ENCODE results near the gene DCTN2. TPM values are rescaled to one million over a fixed set of nuclear protein-coding genes. Genes with fewer than 3 reads are reported as not detected.

Gene DCTN2
- polyA plus RNA-seq, 2 of the 4 experiments (the other 2 are of a cell fraction), result 169 to 211 TPM

DNA sequence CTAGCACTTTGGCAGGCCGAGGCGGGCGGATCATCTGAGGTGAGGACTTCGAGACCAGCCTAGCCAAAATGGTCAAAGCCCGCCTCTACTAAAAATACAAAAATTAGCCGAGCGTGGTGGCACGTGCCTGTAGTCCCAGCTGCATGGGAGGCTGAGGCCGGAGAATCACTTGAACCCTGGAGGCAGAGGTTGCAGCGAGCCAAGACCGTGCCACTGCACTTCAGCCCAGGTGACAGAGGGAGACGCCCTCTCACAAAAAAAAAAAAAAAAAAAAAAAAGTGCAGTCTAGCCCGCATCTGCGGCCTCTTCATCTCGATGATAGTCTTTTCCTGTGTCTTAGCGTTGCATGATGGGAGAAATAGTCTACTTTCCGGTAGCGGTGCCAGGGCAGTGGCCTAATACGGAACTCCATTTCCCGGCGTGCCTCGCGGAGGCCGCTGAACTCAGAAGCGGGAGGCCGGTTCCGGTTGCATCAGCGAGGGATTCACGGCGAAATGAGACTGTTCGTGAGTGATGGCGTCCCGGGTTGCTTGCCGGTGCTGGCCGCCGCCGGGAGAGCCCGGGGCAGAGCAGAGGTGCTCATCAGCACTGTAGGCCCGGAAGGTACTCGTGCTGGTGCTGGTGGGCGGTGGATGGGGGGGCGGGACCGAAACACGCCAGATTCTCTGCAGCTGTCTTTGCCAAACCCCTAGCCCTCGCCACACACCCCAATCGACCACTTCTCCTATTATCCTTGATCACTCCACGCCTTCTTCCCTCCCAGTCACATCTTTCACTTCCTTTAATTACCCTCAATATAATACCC lies 59.2 kb downstream of the DCTN2 start, which contains the start of gene MARS1:
Gene MARS1 (plus strand): TSS at position 472 of the 805 bp plus-strand sequence. CDS start 23 bp downstream, at position 495.
- ATAC-seq (peak; percentile 98), DNase-seq (ENCODE audit: low read depth in 1 of 2, low spot score in 1 of 2) (peak; percentile 94 to 98), FAIRE-seq (no peak)
- TF ChIP-seq CEBPB (IDR thresholded peaks at IDR 0.05), result peak in 1 of 2 experiments; percentile 81; a peak in 2 of 4 replicates
- peak; percentile 50; the same call in 1 of the 2 replicates for TF ChIP-seq PHF8 (IDR thresholded peaks at IDR 0.05; ENCODE audit: borderline replicate concordance, low read depth)
- peak; percentile 73 to 91; a peak in 3 of 5 replicates for TF ChIP-seq JUN (IDR thresholded peaks at IDR 0.05)
- no peak for TF ChIP-seq EP300 (IDR thresholded peaks at IDR 0.05)
- TF ChIP-seq BHLHE40 (IDR thresholded peaks at IDR 0.05; ENCODE audit: low read depth, low read length), result 0 out of 2 replicates have a peak, but pooled peaks have one; percentile 9
- TF ChIP-seq, protein P1, sequence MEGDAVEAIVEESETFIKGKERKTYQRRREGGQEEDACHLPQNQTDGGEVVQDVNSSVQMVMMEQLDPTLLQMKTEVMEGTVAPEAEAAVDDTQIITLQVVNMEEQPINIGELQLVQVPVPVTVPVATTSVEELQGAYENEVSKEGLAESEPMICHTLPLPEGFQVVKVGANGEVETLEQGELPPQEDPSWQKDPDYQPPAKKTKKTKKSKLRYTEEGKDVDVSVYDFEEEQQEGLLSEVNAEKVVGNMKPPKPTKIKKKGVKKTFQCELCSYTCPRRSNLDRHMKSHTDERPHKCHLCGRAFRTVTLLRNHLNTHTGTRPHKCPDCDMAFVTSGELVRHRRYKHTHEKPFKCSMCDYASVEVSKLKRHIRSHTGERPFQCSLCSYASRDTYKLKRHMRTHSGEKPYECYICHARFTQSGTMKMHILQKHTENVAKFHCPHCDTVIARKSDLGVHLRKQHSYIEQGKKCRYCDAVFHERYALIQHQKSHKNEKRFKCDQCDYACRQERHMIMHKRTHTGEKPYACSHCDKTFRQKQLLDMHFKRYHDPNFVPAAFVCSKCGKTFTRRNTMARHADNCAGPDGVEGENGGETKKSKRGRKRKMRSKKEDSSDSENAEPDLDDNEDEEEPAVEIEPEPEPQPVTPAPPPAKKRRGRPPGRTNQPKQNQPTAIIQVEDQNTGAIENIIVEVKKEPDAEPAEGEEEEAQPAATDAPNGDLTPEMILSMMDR (IDR thresholded peaks at IDR 0.05), result peak; percentile 45
- TF ChIP-seq CBX8 (IDR thresholded peaks at IDR 0.05), result no peak
- TF ChIP-seq POLR2A (IDR thresholded peaks at IDR 0.05; ENCODE audit: low read length), result peak; percentile 76
- TF ChIP-seq MAFK (IDR thresholded peaks at IDR 0.05; ENCODE audit: partially characterized antibody), result no peak
- TF ChIP-seq, protein P2, sequence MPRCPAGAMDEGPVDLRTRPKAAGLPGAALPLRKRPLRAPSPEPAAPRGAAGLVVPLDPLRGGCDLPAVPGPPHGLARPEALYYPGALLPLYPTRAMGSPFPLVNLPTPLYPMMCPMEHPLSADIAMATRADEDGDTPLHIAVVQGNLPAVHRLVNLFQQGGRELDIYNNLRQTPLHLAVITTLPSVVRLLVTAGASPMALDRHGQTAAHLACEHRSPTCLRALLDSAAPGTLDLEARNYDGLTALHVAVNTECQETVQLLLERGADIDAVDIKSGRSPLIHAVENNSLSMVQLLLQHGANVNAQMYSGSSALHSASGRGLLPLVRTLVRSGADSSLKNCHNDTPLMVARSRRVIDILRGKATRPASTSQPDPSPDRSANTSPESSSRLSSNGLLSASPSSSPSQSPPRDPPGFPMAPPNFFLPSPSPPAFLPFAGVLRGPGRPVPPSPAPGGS (IDR thresholded peaks at IDR 0.05), result peak; percentile 87
- TF ChIP-seq, protein P3, sequence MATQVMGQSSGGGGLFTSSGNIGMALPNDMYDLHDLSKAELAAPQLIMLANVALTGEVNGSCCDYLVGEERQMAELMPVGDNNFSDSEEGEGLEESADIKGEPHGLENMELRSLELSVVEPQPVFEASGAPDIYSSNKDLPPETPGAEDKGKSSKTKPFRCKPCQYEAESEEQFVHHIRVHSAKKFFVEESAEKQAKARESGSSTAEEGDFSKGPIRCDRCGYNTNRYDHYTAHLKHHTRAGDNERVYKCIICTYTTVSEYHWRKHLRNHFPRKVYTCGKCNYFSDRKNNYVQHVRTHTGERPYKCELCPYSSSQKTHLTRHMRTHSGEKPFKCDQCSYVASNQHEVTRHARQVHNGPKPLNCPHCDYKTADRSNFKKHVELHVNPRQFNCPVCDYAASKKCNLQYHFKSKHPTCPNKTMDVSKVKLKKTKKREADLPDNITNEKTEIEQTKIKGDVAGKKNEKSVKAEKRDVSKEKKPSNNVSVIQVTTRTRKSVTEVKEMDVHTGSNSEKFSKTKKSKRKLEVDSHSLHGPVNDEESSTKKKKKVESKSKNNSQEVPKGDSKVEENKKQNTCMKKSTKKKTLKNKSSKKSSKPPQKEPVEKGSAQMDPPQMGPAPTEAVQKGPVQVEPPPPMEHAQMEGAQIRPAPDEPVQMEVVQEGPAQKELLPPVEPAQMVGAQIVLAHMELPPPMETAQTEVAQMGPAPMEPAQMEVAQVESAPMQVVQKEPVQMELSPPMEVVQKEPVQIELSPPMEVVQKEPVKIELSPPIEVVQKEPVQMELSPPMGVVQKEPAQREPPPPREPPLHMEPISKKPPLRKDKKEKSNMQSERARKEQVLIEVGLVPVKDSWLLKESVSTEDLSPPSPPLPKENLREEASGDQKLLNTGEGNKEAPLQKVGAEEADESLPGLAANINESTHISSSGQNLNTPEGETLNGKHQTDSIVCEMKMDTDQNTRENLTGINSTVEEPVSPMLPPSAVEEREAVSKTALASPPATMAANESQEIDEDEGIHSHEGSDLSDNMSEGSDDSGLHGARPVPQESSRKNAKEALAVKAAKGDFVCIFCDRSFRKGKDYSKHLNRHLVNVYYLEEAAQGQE (IDR thresholded peaks at IDR 0.05), result no peak
- TF ChIP-seq, protein P4, sequence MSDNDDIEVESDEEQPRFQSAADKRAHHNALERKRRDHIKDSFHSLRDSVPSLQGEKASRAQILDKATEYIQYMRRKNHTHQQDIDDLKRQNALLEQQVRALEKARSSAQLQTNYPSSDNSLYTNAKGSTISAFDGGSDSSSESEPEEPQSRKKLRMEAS (IDR thresholded peaks at IDR 0.05), result peak; percentile 84
- no peak for TF ChIP-seq NR3C1 (IDR thresholded peaks at IDR 0.05)
- ChIA-PET POLR2A (interaction anchor here (0.6 to 0.7 kb wide), 3 partner anchors 22 to 219 kb away, joined by 3 to 6 read pairs (median 3); no protein-coding TSS in a partner anchor), CTCF (interaction anchor here (1.0 to 19.9 kb wide), 6 partner anchors 11 to 29 kb away, joined by 3 to 240 read pairs (median 6); partner anchors contain the start of gene GLI1)
- 9% methylated on average over 47 of the region's 47 CpGs for WGBS (ENCODE audit: missing lambda C conversion rate)
- Histone ChIP-seq H3K4me2 (peak within 1 kb of the TSS; percentile 95), H3K27ac (peak within 1 kb of the TSS; percentile 94 to 99), H3K4me3 (peak within 1 kb of the TSS; percentile 79), H3K4me1 (peaks cover 12% of the 10 kb centered on the region), H3K9me3 (no peaks in the 10 kb centered on the region)

DNA sequence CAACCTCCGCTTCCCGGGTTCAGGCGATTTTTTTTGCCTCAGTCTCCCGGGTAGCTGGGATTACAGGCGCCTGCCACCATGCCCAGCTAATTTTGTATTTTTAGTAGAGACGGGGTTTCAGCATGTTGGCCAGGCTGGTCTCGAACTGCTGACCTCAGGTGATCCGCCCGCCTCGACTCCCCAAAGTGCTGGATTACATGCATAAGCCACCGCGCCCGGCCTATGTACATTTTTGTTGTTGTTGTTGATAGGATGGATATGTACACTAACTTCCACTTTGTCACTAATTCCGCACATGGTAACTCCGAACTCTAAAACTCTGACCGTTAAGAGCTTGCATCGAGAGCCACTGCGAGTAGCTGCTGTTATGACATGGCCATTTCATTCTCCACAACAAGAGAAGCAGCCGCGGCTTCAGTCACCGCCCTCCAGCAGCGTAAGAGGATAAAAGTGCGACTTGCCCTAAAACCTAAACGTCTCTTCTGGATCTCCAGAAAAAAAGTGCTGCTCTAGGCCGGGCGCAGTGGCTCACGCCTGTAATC lies 59.9 kb downstream of the DCTN2 start:
- no peak for ATAC-seq
- TF ChIP-seq CHD4 (IDR thresholded peaks at IDR 0.05; ENCODE audit: borderline replicate concordance) (0 out of 2 replicates have a peak, but pooled peaks have one; percentile 39), HOXB13 (CRISPR knock-in tag; IDR thresholded peaks at IDR 0.05; ENCODE audit: low read depth) (no peak), EHF (CRISPR knock-in tag; IDR thresholded peaks at IDR 0.05) (no peak)
- POLR2A ChIA-PET, result interaction anchor here (0.7 kb wide), 2 partner anchors 22 to 190 kb away, joined by 3 to 6 read pairs; no protein-coding TSS in a partner anchor
- Histone ChIP-seq H3K9me3 (no peaks in the 10 kb centered on the region), H3K4me2 (peak overlapping the region; percentile 82), H3K27ac (peak overlapping the region; percentile 72 to 99), H3K4me3 (peak overlapping the region; percentile 30; the same call in 2 of the 3 replicates), H3K4me1 (peaks cover 12% of the 10 kb centered on the region)
- no peak for FAIRE-seq
- DNase-seq (ENCODE audit: low read depth in 1 of 2, low spot score in 1 of 2), result no peak
- CTCF ChIA-PET, result interaction anchor here (1.0 to 19.9 kb wide), 6 partner anchors 10 to 249 kb away, joined by 3 to 240 read pairs (median 6); partner anchors contain the start of gene GLI1
- 79% methylated on average over 27 of the region's 27 CpGs for WGBS (ENCODE audit: missing lambda C conversion rate)

Data from A549 (cell line).